GM19351 (cell line): ENCODE measurements around the gene ZNF354B.
"Not testable (repeated sequence)": the region's sequence is repeated elsewhere in the genome, so short reads cannot be mapped to it uniquely, and the experiment has no call there.

Experiments
- ATAC-seq: cut with Tn5 transposase; IDR thresholded peaks from one replicate; pipeline ENCODE4 v1.9.1; 2021; ENCODE audit warnings: mild to moderate bottlenecking, moderate library complexity; ENCODE audit not compliant: unreplicated experiment

ZNF354B gene

DNA sequence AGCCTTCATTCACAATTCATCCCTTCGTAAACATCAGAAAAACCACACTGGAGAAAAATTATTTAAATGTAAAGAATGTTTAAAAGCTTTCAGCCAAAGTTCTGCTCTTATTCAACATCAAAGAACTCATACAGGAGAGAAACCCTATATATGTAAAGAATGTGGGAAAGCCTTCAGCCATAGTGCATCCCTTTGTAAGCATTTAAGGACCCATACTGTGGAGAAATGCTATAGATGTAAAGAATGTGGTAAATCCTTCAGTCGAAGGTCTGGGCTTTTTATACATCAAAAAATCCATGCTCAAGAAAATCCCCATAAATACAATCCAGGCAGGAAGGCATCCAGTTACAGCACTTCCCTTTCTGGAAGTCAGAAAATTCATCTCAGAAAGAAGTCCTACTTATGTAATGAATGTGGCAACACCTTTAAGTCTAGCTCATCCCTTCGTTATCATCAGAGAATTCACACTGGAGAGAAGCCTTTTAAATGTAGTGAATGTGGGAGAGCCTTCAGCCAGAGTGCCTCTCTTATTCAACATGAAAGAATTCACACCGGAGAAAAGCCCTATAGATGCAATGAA, 23.5 kb downstream of the ZNF354B start:
- not testable (repeated sequence) for ATAC-seq

- ATAC-seq, result no peak
Observed at GRCh38 chr5:178883815-178884430, 24.2 kb downstream of the ZNF354B start.

- ATAC-seq, result no peak
Observed at GRCh38 chr5:178895615-178896571, 36.1 kb downstream of the ZNF354B start, which contains the start of gene ZFP2. ZFP2 (plus strand) TSS chr5:178895913; CDS start chr5:178931314, 35,401 bp downstream.

DNA sequence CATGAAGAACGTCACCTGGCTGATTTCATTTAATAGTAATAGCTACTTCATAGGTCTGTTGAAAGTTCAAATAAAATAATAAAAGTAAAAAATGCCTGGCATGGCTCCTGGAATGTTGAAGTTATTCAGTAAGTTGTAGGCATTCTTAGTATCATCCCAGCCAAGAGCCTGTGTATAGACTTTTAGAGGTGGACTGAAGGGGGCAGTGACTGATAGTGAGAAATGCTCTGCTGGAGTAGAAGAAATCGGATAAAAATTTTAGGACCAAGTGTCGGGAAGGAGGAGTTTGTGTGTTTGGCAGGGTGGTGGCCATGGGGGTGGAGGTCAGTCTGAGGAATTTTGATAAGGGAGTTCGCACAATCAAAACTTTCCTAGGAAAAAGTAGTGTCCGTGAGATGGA, 39.5 kb downstream of the ZNF354B start:
- ATAC-seq, result no peak

GRCh38 chr5:178902849-178903248, 43.1 kb downstream of the ZNF354B start:
- no peak for ATAC-seq

DNA sequence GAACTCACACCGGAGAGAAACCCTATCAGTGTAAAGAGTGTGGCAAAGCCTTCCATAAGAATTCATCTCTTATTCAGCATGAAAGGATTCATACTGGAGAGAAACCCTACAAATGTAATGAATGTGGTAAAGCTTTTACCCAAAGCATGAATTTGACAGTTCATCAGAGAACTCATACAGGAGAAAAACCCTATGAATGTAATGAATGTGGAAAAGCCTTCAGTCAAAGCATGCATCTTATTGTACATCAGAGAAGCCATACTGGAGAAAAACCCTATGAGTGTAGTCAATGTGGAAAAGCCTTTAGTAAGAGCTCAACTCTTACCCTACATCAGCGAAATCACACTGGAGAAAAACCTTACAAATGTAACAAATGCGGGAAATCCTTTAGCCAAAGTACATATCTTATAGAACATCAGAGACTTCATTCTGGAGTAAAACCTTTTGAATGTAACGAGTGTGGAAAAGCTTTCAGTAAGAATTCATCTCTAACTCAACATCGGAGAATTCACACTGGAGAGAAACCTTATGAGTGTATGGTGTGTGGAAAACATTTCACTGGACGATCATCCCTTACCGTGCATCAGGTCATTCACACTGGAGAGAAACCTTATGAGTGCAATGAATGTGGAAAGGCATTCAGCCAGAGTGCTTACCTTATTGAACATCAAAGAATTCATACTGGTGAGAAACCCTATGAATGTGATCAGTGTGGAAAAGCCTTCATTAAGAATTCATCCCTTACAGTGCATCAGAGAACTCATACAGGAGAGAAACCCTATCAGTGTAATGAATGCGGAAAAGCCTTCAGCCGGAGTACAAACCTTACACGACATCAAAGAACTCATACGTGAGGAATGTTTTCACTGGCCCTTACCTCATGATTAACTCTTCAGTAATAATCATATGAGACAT, 72.3 kb downstream of the ZNF354B start:
- ATAC-seq, result no peak
